Measurements from ENCODE around the gene TBL3. TPM values are rescaled to one million over a fixed set of nuclear protein-coding genes. Genes with fewer than 3 reads are reported as not detected.
A peak's percentile ranks its signal among the peaks of the same experiment; 100 is the strongest.

The TBL3 gene
- total RNA-seq (2022): 34.7 and 36.6 TPM in 2 replicates
- Bru-seq, nascent RNA: percentile 51 among the genes with signal in this experiment
- percentile 64 among the genes with signal in this experiment for BruChase-seq, experiment 1, labeled RNA remaining after a 2-hour chase
- percentile 83 among the genes with signal in this experiment for BruChase-seq, experiment 2, labeled RNA remaining after a 6-hour chase
- long read RNA-seq, full-length matches to known transcripts: 93 of 134 reads
- long read RNA-seq, partial matches to known transcripts: 10 of 134 reads
- long read RNA-seq, other reads (novel, unspliced or antisense): 31 of 134 reads

DNA sequence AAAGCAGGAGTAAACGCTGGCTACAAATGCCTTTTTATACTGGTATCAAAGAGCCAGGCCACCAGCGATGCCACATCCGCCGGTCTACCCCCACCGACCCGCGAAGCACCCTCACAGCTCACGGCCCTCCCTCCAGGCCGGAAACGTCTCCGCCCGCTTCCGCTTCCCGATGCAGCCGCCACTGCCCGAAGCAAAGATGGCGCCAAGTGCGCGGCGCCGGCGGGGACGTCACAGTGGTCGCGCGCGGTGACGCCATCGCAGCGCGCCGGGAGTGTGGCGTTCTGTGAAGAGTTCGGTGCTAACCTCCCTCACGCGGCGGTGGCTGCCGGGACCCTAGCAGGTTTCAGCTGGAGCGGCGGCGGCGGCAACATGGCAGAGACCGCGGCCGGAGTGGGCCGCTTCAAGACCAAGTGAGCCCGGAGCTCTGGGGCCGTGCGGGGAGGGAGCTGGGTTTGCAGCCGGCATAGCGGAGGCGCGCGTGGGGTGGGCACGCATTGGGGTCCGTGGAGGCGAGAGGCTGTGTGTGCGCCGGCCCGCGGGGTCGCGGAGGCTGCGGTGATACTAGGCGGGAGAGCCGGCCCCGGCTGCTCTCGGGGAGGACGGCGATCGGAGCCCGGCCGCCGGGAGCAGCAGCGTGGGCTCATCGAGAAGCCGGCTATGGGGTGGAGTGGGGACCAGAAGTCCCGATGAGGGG, at the start of gene TBL3:
TSS of gene TBL3 (plus strand) at position 258 of the 694 bp plus-strand sequence. CDS start at position 370, 112 bp downstream.
- H3K9me3 Mint-ChIP-seq (ENCODE audit: unreplicated experiment): no peaks in the 10 kb centered on the region

DNA sequence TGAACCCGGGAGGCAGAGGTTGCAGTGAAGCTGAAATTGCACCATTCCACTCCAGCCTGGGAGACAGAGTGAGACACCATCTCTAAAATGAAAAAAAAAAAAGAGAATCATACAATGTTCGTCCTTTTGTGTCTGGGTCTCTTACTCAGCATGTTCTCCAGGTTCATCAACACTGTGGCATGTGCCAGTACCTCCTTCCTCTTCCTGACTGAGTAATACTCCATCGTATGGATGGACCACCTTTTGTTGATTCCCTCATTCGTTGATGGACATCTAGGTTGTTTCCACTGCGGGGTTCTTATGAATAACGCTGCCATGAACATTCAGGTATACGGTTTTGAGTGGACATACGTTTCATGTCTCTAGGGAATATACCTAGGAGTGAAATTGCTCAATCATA, 49.5 kb upstream of the TBL3 start:
- no peaks in the 10 kb centered on the region for H3K36me3 ChIP-seq (ENCODE audit: control insufficient read depth, insufficient read depth, low read length)
- BruUV-seq (replicated peaks): no TSS peak
- ChIA-PET CTCF (no interaction called here), POLR2A (no interaction called here)
- peaks cover 3% of the 10 kb centered on the region; the same call in 1 of the 2 replicates for H3K4me1 ChIP-seq
- intact Hi-C loops (cut with micrococcal nuclease; ENCODE audit: unreplicated experiment): no loop called here
- DNase-seq: no peak
- Mint-ChIP-seq H3K4me1 (ENCODE audit: low read depth, unreplicated experiment) (no peaks in the 10 kb centered on the region), H3K9me3 (ENCODE audit: unreplicated experiment) (no peaks in the 10 kb centered on the region), H3K4me3 (ENCODE audit: unreplicated experiment) (no peak overlapping the region), H3K27ac (ENCODE audit: unreplicated experiment) (no peak overlapping the region), H3K27me3 (ENCODE audit: insufficient read depth, unreplicated experiment) (peaks cover 3% of the 10 kb centered on the region), H3K36me3 (ENCODE audit: insufficient read depth, unreplicated experiment) (no peaks in the 10 kb centered on the region)
- TF ChIP-seq, protein P1, sequence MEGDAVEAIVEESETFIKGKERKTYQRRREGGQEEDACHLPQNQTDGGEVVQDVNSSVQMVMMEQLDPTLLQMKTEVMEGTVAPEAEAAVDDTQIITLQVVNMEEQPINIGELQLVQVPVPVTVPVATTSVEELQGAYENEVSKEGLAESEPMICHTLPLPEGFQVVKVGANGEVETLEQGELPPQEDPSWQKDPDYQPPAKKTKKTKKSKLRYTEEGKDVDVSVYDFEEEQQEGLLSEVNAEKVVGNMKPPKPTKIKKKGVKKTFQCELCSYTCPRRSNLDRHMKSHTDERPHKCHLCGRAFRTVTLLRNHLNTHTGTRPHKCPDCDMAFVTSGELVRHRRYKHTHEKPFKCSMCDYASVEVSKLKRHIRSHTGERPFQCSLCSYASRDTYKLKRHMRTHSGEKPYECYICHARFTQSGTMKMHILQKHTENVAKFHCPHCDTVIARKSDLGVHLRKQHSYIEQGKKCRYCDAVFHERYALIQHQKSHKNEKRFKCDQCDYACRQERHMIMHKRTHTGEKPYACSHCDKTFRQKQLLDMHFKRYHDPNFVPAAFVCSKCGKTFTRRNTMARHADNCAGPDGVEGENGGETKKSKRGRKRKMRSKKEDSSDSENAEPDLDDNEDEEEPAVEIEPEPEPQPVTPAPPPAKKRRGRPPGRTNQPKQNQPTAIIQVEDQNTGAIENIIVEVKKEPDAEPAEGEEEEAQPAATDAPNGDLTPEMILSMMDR (IDR thresholded peaks at IDR 0.05; ENCODE audit: insufficient read depth in 1 of 2, low read depth in 1 of 2, low read length in 1 of 2, severe bottlenecking in 1 of 2, unreplicated experiment in 1 of 2): no peak
- no peak overlapping the region for H3K4me3 ChIP-seq (ENCODE audit: low read depth, low read length)
- H3K9me3 ChIP-seq: no peaks in the 10 kb centered on the region
- H3K27me3 ChIP-seq (replicated peaks; ENCODE audit: control insufficient read depth, insufficient read depth, low read length): no peaks in the 10 kb centered on the region; the same call in none of the 2 replicates

More for the DNA sequence above, at the start of gene TBL3:
- Histone ChIP-seq H3K36me3 (ENCODE audit: control insufficient read depth, insufficient read depth, low read length) (no peaks in the 10 kb centered on the region; the same call in 1 of the 2 replicates), H3K4me1 (no peaks in the 10 kb centered on the region), H3K4me3 (ENCODE audit: low read depth, low read length) (peak within 1 kb of the TSS; percentile 99), H3K9me3 (no peaks in the 10 kb centered on the region), H3K27me3 (replicated peaks; ENCODE audit: control insufficient read depth, insufficient read depth, low read length) (no peaks in the 10 kb centered on the region)
- peak within 1 kb of the TSS; percentile 80 for H3K4me3 Mint-ChIP-seq (ENCODE audit: unreplicated experiment)
- CTCF ChIA-PET: interaction anchor here (0.6 to 1.1 kb wide), 3 partner anchors 10 to 119 kb away, joined by 3 to 4 read pairs (median 3); partner anchors contain the start of gene GFER
- intact Hi-C loops (cut with micrococcal nuclease; ENCODE audit: unreplicated experiment): no loop called here
- no TSS peak for BruUV-seq (replicated peaks)
- H3K27ac Mint-ChIP-seq (ENCODE audit: unreplicated experiment): peak within 1 kb of the TSS; percentile 83
- TF ChIP-seq, protein P1 (IDR thresholded peaks at IDR 0.05; ENCODE audit: insufficient read depth in 1 of 2, low read depth in 1 of 2, low read length in 1 of 2, severe bottlenecking in 1 of 2, unreplicated experiment in 1 of 2): no peak
- DNase-seq: peak; percentile 92 to 94
- no peaks in the 10 kb centered on the region for H3K27me3 Mint-ChIP-seq (ENCODE audit: insufficient read depth, unreplicated experiment)
- H3K36me3 Mint-ChIP-seq (ENCODE audit: insufficient read depth, unreplicated experiment): peaks cover 26% of the 10 kb centered on the region
- peaks cover 9% of the 10 kb centered on the region for H3K4me1 Mint-ChIP-seq (ENCODE audit: low read depth, unreplicated experiment)
- POLR2A ChIA-PET: interaction anchor here (0.6 to 1.2 kb wide), 5 partner anchors 9 to 184 kb away, joined by 3 to 13 read pairs (median 3); partner anchors contain the start of genes GFER, NOXO1 and TRAF7

DNA sequence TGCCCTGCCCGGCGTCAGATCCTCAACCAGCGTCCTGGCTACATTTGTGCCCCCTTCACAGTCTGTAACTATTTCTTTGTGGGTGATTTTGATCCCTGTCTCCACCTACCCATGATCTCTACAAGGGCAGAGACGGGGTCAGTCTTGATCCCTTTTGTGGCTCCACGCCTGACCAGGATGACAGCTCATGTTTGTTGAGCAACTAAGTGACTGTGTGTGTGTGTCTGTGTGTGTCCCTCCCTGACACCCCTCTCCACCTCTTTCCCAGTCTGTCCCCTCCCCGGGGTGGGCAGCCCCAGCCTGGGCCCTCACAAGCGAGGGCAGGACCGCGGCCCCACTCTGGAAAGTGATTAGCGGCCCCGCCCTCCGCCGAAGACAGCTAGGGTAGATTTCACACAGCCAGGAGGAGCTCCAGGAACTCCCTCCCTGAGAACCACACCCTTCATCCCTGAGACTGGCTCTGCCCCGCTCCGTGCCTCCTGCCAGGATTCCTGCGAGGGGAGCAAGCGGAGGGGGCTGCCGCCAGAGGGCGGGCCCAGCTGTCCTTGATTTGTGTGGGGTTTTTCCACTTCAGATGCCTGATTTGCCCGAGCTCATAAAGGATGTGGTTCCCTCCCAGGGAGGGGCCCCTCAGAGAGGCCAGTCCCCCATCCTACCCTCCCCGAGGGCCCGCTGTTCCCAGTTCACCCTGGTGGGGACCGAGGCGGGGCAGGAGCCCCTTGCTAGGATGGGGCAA, 48.4 kb upstream of the TBL3 start:
- no peaks in the 10 kb centered on the region; the same call in none of the 2 replicates for H3K27me3 ChIP-seq (replicated peaks; ENCODE audit: control insufficient read depth, insufficient read depth, low read length)
- Mint-ChIP-seq H3K27me3 (ENCODE audit: insufficient read depth, unreplicated experiment) (peaks cover 3% of the 10 kb centered on the region), H3K4me1 (ENCODE audit: low read depth, unreplicated experiment) (no peaks in the 10 kb centered on the region), H3K9me3 (ENCODE audit: unreplicated experiment) (no peaks in the 10 kb centered on the region), H3K27ac (ENCODE audit: unreplicated experiment) (no peak overlapping the region), H3K36me3 (ENCODE audit: insufficient read depth, unreplicated experiment) (no peaks in the 10 kb centered on the region), H3K4me3 (ENCODE audit: unreplicated experiment) (no peak overlapping the region)
- ChIA-PET POLR2A (no interaction called here), CTCF (no interaction called here)
- H3K9me3 ChIP-seq: no peaks in the 10 kb centered on the region
- BruUV-seq (replicated peaks): no TSS peak
- intact Hi-C loops (cut with micrococcal nuclease; ENCODE audit: unreplicated experiment): no loop called here
- peaks cover 3% of the 10 kb centered on the region; the same call in 1 of the 2 replicates for H3K4me1 ChIP-seq
- no peak overlapping the region for H3K4me3 ChIP-seq (ENCODE audit: low read depth, low read length)
- peak; percentile 50 to 57 for DNase-seq
- TF ChIP-seq, protein P1 (IDR thresholded peaks at IDR 0.05; ENCODE audit: insufficient read depth in 1 of 2, low read depth in 1 of 2, low read length in 1 of 2, severe bottlenecking in 1 of 2, unreplicated experiment in 1 of 2): peak in 1 of 2 experiments; percentile 39
- H3K36me3 ChIP-seq (ENCODE audit: control insufficient read depth, insufficient read depth, low read length): no peaks in the 10 kb centered on the region

Data from Caco-2 (cell line).